ENCODE measurements around the gene HOMER2.

The HOMER2 gene

DNA sequence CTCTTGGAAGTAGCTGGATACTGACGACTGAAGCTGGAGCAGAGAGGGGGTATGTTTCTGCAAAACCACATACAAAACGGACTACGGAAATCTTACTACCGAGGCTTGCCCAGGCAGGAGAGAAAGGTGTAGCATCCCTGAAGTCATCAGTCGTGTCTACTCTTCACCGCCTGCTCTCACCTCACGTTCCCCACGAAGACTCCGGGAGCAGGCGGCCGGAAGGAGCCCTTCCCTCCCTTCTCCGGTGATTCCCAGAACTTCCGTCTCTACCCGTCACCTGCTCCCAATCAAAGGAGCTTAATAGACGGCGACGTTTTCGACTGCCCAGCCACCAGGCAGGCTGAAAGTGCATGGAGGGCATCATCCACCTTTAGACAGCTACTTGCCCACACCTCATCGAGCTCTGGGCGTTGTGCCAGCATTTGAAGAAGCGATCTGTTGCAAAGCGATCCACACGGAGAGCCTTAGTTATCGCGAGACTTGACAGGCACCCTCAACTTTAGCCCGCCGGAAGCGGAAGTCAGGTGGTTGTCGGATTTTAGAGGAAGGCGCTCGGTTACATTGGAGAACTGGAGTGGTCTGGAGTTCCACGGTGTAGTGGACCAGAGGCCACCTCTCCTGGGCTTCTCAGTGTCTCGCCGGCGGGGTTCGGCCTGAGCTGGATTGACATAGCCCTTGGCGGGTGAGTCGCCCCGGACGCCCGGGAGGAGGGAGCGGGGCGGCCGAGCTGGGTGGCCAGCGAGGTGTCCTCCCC lies 33.3 kb upstream of the HOMER2 start, which contains the start of gene RAMAC:
Gene RAMAC, plus strand, starts transcription at position 523 of the 754 bp plus-strand sequence. CDS start 2,809 bp downstream, outside the sequence.
- peaks cover 5% of the 10 kb centered on the region; the same call in 1 of the 2 replicates for H4K20me1 ChIP-seq
- peak within 1 kb of the TSS; percentile 87 for H3K4me2 ChIP-seq
- no peaks in the 10 kb centered on the region for H3K9me3 ChIP-seq
- TF ChIP-seq Cebpa-rat (IDR thresholded peaks at IDR 0.05) = no peak
- H3K4me3 ChIP-seq = peak within 1 kb of the TSS; percentile 93
- H3K36me3 ChIP-seq = peaks cover 23% of the 10 kb centered on the region
- peak within 1 kb of the TSS; percentile 84 for H3K27ac ChIP-seq
- H3K4me1 ChIP-seq = peaks cover 20% of the 10 kb centered on the region
- H3K9ac ChIP-seq = peak within 1 kb of the TSS; percentile 85
- H3K27me3 ChIP-seq = no peaks in the 10 kb centered on the region

DNA sequence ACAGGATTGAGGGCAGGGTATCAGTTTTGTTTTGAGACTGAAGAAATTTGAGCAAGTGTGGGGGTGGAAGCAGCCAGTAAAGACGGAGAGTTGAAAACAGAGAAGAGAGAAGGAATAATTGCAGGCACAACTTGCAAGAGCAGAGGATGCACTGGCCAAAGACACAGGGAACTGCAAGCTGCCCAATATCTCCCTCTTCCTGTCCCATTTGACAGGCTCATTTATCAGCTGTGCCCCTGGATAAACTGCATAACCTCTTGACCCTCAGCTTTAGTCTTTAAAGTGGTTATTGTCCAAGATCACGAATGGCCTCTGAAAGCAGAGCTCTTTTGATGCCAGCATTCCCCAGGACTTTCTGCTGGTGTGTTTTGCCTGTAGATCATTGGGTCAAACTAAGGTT lies 28.5 kb upstream of the HOMER2 start:
- no peak overlapping the region for H3K4me3 ChIP-seq
- no peaks in the 10 kb centered on the region for H3K27me3 ChIP-seq
- no peaks in the 10 kb centered on the region for H3K36me3 ChIP-seq
- H3K9me3 ChIP-seq = no peaks in the 10 kb centered on the region
- H3K27ac ChIP-seq = no peak overlapping the region
- no peaks in the 10 kb centered on the region for H4K20me1 ChIP-seq
- no peak for TF ChIP-seq Cebpa-rat (IDR thresholded peaks at IDR 0.05)
- peaks cover 8% of the 10 kb centered on the region for H3K4me1 ChIP-seq
- no peak overlapping the region for H3K9ac ChIP-seq
- H3K4me2 ChIP-seq = no peak overlapping the region

DNA sequence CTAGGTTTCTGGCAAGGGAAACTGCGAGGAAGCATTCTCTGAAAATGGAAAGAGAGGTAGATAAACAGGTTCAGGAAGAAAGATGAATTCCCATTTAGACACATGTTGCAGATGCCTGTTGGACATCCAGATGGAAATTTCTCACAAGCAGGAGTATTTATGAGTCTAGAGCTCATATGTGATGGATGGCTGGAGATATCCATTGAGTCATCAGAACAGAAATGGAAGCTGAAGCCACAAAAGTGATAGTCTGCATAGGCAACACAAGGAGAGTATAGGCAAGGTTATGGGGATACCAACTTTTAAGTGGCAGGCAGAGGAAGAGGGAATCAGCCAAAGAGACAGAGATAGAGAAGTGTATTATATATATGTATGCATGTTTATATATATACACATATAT lies 27.2 kb upstream of the HOMER2 start:
- no peak for TF ChIP-seq Cebpa-rat (IDR thresholded peaks at IDR 0.05)
- Histone ChIP-seq H3K36me3 (no peaks in the 10 kb centered on the region), H4K20me1 (no peaks in the 10 kb centered on the region), H3K4me2 (no peak overlapping the region), H3K27ac (no peak overlapping the region), H3K9me3 (no peaks in the 10 kb centered on the region), H3K9ac (no peak overlapping the region), H3K4me1 (no peaks in the 10 kb centered on the region), H3K4me3 (no peak overlapping the region), H3K27me3 (no peaks in the 10 kb centered on the region)

- Histone ChIP-seq H4K20me1 (no peaks in the 10 kb centered on the region), H3K4me3 (no peak overlapping the region), H3K9ac (no peak overlapping the region), H3K4me2 (no peak overlapping the region), H3K27me3 (no peaks in the 10 kb centered on the region), H3K9me3 (no peaks in the 10 kb centered on the region), H3K4me1 (no peaks in the 10 kb centered on the region), H3K27ac (no peak overlapping the region), H3K36me3 (no peaks in the 10 kb centered on the region)
- TF ChIP-seq Cebpa-rat (IDR thresholded peaks at IDR 0.05) = no peak
Observed at GRCh38 chr15:82978438-82978837, 25.9 kb upstream of the HOMER2 start.

DNA sequence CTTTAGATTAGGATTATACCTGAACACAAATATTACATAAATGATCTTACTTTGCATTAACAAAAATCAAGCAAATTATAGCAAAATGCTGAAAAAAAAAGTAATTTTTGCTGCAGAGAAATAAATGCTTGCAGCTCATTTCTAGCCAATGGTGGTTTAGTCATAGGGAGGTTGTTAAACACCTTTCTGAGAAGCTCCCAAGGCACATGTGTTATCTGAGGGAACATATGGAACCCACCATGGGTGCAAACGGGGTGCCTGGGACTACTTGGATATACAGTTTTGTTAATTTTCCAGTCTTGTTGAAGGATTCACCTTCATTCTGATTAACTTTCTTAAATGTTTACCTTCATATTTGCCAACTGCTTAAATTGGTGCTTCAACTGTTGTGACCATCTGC lies 24.6 kb upstream of the HOMER2 start:
- no peak for TF ChIP-seq Cebpa-rat (IDR thresholded peaks at IDR 0.05)
- H3K27me3 ChIP-seq = no peaks in the 10 kb centered on the region
- H3K36me3 ChIP-seq = no peaks in the 10 kb centered on the region

GRCh38 chr15:82972990-82973389 lies 20.5 kb upstream of the HOMER2 start:
- H3K4me3 ChIP-seq = no peak overlapping the region
- H3K27ac ChIP-seq = no peak overlapping the region
- H3K9me3 ChIP-seq = no peaks in the 10 kb centered on the region
- H3K27me3 ChIP-seq = no peaks in the 10 kb centered on the region
- H3K4me1 ChIP-seq = peaks cover 8% of the 10 kb centered on the region
- H3K4me2 ChIP-seq = no peak overlapping the region
- H3K9ac ChIP-seq = no peak overlapping the region
- H3K36me3 ChIP-seq = no peaks in the 10 kb centered on the region
- no peaks in the 10 kb centered on the region for H4K20me1 ChIP-seq
- no peak for TF ChIP-seq Cebpa-rat (IDR thresholded peaks at IDR 0.05)

More for the DNA sequence above, 24.6 kb upstream of the HOMER2 start:
- Histone ChIP-seq H4K20me1 (no peaks in the 10 kb centered on the region), H3K4me1 (peaks cover 8% of the 10 kb centered on the region), H3K27ac (no peak overlapping the region), H3K9ac (no peak overlapping the region), H3K4me3 (no peak overlapping the region), H3K4me2 (no peak overlapping the region), H3K9me3 (no peaks in the 10 kb centered on the region)

GRCh38 chr15:82971218-82971984 lies 18.9 kb upstream of the HOMER2 start:
- no peak overlapping the region for H3K4me2 ChIP-seq
- H3K27me3 ChIP-seq = no peaks in the 10 kb centered on the region
- no peaks in the 10 kb centered on the region for H3K9me3 ChIP-seq
- H3K4me3 ChIP-seq = no peak overlapping the region
- no peak overlapping the region for H3K9ac ChIP-seq
- H3K4me1 ChIP-seq = peaks cover 8% of the 10 kb centered on the region
- no peak for TF ChIP-seq Cebpa-rat (IDR thresholded peaks at IDR 0.05)
- no peak overlapping the region for H3K27ac ChIP-seq
- H3K36me3 ChIP-seq = no peaks in the 10 kb centered on the region
- no peaks in the 10 kb centered on the region for H4K20me1 ChIP-seq

GRCh38 chr15:82970696-82971095 lies 18.2 kb upstream of the HOMER2 start:
- Histone ChIP-seq H3K27ac (no peak overlapping the region), H3K9ac (no peak overlapping the region), H3K4me2 (no peak overlapping the region), H3K27me3 (no peaks in the 10 kb centered on the region), H3K4me1 (peaks cover 8% of the 10 kb centered on the region), H3K4me3 (no peak overlapping the region), H4K20me1 (no peaks in the 10 kb centered on the region), H3K36me3 (no peaks in the 10 kb centered on the region), H3K9me3 (no peaks in the 10 kb centered on the region)
- TF ChIP-seq Cebpa-rat (IDR thresholded peaks at IDR 0.05) = no peak

DNA sequence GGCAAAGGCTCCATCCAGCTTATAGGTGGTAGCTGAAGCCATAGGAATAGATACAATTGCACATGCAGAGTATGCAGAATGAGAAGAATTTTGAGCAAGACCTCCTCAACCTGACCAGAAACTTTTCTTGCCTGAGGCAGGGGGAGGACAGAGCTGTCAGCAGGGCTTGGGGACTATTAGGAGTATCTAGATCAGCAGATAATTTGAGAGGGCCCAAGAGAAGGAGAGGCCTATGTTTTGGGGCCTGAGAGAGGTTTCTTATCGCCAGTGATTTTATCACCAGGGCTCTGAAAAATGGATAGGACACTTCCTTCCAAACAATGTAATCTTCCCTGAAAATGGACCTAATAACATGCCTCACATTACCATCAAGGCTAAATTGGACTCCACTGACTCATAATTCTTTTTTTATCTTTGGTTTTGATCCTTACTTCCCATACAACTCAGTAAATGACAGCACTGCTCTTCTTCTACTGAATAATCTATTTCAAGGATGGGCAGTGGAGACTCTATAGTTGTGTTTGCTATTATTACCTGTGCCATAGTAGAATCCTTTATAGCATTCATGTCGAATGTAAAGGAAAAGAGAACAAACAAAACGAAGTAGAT lies 17.7 kb upstream of the HOMER2 start:
- no peak overlapping the region for H3K27ac ChIP-seq
- no peaks in the 10 kb centered on the region for H3K36me3 ChIP-seq

GRCh38 chr15:82969353-82969752 lies 16.8 kb upstream of the HOMER2 start:
- Histone ChIP-seq H3K4me1 (peaks cover 8% of the 10 kb centered on the region), H4K20me1 (no peaks in the 10 kb centered on the region), H3K9me3 (no peaks in the 10 kb centered on the region), H3K36me3 (no peaks in the 10 kb centered on the region), H3K27ac (no peak overlapping the region), H3K4me2 (no peak overlapping the region), H3K4me3 (no peak overlapping the region), H3K9ac (no peak overlapping the region), H3K27me3 (no peaks in the 10 kb centered on the region)
- TF ChIP-seq Cebpa-rat (IDR thresholded peaks at IDR 0.05) = no peak

More for the DNA sequence above, 17.7 kb upstream of the HOMER2 start:
- Histone ChIP-seq H3K27me3 (no peaks in the 10 kb centered on the region), H4K20me1 (no peaks in the 10 kb centered on the region), H3K4me2 (no peak overlapping the region), H3K4me1 (peaks cover 8% of the 10 kb centered on the region), H3K9me3 (no peaks in the 10 kb centered on the region), H3K9ac (no peak overlapping the region), H3K4me3 (no peak overlapping the region)
- no peak for TF ChIP-seq Cebpa-rat (IDR thresholded peaks at IDR 0.05)
